Glutamatergic neuron (in vitro differentiated cells): ENCODE results near the gene MACROD2. TPM values are rescaled to one million over a fixed set of nuclear protein-coding genes. Genes with fewer than 3 reads are reported as not detected.

ENCODE experiments used
- DNase-seq: peaks from one replicate; pipeline ENCODE4 v3.0.0; 2022
- H3K27ac Mint-ChIP-seq: one replicate; pipeline ENCODE4 v1.8.0; 2020; ENCODE audit warnings: mild to moderate bottlenecking, mixed read lengths, inconsistent platforms; ENCODE audit not compliant: unreplicated experiment
- H3K27me3 Mint-ChIP-seq: one replicate; pipeline ENCODE4 v1.8.0; 2020; ENCODE audit warnings: mild to moderate bottlenecking, moderate library complexity, mixed read lengths, inconsistent platforms; ENCODE audit not compliant: unreplicated experiment
- H3K36me3 Mint-ChIP-seq: one replicate; pipeline ENCODE4 v1.8.0; 2020; ENCODE audit warnings: mild to moderate bottlenecking, mixed read lengths, inconsistent platforms; ENCODE audit not compliant: unreplicated experiment
- H3K4me1 Mint-ChIP-seq: one replicate; pipeline ENCODE4 v1.8.0; 2020; ENCODE audit warnings: mild to moderate bottlenecking, low read depth, mixed read lengths, inconsistent platforms; ENCODE audit not compliant: unreplicated experiment
- H3K4me3 Mint-ChIP-seq: one replicate; pipeline ENCODE4 v1.8.0; 2020; ENCODE audit warnings: mild to moderate bottlenecking, mixed read lengths, inconsistent platforms; ENCODE audit not compliant: unreplicated experiment
- H3K9me3 Mint-ChIP-seq: one replicate; pipeline ENCODE4 v1.8.0; 2020; ENCODE audit warnings: mild to moderate bottlenecking, moderate library complexity, mixed read lengths, inconsistent platforms; ENCODE audit not compliant: unreplicated experiment
- total RNA-seq: library from RNA; stranded (reverse); fragmentation: NEBNext Ultra II Directional; extraction: Animal tissue kit (Norgen Biotek cat#: 25700); gene quantifications from one replicate; pipeline ENCODE4 v1.2.1, GENCODE V29; 2021; ENCODE audit not compliant: unreplicated experiment
- TF ChIP-seq, protein P1 (sequence below): fragments of 200-600 bp; sonication (generic); IDR thresholded peaks from one replicate; pipeline ENCODE4 v1.5.0; 2021; ENCODE audit not compliant: partially characterized antibody, unreplicated experiment

MACROD2 gene
- total RNA-seq, 1 donor from 2014 or later = 8.7 TPM

DNA sequence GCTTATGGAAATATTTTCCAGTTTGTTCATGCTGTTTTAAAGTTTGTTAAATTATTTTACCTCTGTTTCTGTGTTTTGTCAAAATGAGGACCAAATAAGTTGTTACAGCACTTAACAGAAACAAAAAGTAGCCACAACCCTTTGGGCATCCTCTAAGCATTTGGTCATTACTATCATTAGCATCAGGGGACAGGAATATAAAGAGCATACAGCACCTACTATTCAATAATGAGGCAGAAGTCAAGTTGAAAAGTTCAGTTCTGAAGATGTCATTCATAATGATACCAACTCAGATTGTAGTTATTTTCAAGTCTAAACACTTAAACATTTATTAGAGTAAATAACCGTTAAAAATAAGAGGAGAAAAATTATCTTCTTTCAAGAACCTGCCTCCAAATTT, 1204.4 kb downstream of the MACROD2 start:
- no peaks in the 10 kb centered on the region for H3K4me1 Mint-ChIP-seq
- H3K36me3 Mint-ChIP-seq = no peaks in the 10 kb centered on the region
- no peaks in the 10 kb centered on the region for H3K27me3 Mint-ChIP-seq
- no peak overlapping the region for H3K27ac Mint-ChIP-seq
- TF ChIP-seq, protein P1, sequence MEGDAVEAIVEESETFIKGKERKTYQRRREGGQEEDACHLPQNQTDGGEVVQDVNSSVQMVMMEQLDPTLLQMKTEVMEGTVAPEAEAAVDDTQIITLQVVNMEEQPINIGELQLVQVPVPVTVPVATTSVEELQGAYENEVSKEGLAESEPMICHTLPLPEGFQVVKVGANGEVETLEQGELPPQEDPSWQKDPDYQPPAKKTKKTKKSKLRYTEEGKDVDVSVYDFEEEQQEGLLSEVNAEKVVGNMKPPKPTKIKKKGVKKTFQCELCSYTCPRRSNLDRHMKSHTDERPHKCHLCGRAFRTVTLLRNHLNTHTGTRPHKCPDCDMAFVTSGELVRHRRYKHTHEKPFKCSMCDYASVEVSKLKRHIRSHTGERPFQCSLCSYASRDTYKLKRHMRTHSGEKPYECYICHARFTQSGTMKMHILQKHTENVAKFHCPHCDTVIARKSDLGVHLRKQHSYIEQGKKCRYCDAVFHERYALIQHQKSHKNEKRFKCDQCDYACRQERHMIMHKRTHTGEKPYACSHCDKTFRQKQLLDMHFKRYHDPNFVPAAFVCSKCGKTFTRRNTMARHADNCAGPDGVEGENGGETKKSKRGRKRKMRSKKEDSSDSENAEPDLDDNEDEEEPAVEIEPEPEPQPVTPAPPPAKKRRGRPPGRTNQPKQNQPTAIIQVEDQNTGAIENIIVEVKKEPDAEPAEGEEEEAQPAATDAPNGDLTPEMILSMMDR = no peak
- peaks cover 2% of the 10 kb centered on the region for H3K9me3 Mint-ChIP-seq
- no peak for DNase-seq
- no peak overlapping the region for H3K4me3 Mint-ChIP-seq

DNA sequence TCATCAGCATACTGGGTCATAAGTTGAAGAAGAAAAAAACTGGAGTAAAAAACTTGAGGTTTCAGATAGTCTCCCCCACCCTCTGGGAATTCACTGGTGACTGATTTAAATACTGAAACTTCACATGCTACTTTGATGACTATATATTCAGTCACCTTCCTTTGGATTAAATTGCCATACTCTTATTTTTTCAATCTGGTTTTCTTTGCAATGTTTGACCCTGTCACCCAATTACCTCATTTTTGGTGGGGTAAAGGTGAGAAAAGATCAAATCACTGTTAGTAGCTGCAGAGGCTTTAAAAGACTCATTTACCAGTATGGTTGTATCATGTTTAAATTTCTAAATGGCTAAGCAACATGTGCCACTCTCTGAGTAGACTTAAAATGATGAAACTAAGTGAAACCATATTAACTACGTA, 1204.8 kb downstream of the MACROD2 start:
- H3K27me3 Mint-ChIP-seq = no peaks in the 10 kb centered on the region
- TF ChIP-seq, protein P1 = no peak
- H3K9me3 Mint-ChIP-seq = peaks cover 2% of the 10 kb centered on the region
- H3K27ac Mint-ChIP-seq = no peak overlapping the region
- H3K4me3 Mint-ChIP-seq = no peak overlapping the region
- H3K4me1 Mint-ChIP-seq = no peaks in the 10 kb centered on the region
- no peak for DNase-seq
- H3K36me3 Mint-ChIP-seq = no peaks in the 10 kb centered on the region

DNA sequence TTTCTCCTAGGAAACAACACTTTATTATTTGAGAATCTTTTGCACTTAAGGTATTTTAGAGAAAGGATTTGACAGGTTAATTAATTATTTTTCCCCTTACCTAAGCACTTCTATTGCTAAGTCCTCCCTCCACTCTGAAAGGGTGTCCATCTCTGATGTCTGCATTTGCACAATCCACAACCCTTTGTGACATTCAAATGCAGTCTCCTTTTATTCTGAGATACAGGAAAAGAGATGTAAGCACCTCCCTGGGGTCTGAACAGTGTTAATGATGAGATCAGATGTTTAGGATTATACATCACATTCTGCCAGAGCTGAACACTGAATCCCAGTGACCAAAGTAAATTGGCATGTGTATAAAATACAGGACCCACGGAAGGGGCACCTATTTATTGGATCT, 1206.3 kb downstream of the MACROD2 start:
- peaks cover 2% of the 10 kb centered on the region for H3K9me3 Mint-ChIP-seq
- no peak overlapping the region for H3K4me3 Mint-ChIP-seq
- H3K27me3 Mint-ChIP-seq = no peaks in the 10 kb centered on the region
- DNase-seq = no peak
- H3K27ac Mint-ChIP-seq = no peak overlapping the region
- TF ChIP-seq, protein P1 = no peak
- no peaks in the 10 kb centered on the region for H3K36me3 Mint-ChIP-seq
- H3K4me1 Mint-ChIP-seq = no peaks in the 10 kb centered on the region

DNA sequence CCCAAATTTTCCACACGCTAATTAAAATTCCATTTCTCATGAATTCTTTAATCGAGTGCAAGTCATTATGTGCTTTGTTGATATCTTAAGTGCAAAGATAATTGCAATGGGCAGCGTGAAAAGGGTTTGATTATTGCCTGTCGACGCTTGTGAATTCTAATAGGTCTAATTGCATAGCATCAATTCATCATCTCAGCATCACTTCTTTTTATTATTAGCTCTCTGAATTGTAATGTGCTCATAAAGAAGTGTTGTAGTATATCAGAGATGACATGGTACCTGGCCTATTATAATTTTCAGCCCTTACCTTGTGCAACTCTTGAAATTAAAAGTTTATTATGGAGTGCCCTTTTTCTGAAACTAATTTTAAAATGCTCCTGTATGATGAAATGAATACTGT, 1208.9 kb downstream of the MACROD2 start:
- H3K4me1 Mint-ChIP-seq = no peaks in the 10 kb centered on the region
- no peak overlapping the region for H3K4me3 Mint-ChIP-seq
- no peak for DNase-seq
- TF ChIP-seq, protein P1 = no peak
- no peak overlapping the region for H3K27ac Mint-ChIP-seq
- no peaks in the 10 kb centered on the region for H3K27me3 Mint-ChIP-seq
- H3K36me3 Mint-ChIP-seq = peaks cover 4% of the 10 kb centered on the region
- H3K9me3 Mint-ChIP-seq = peaks cover 2% of the 10 kb centered on the region

DNA sequence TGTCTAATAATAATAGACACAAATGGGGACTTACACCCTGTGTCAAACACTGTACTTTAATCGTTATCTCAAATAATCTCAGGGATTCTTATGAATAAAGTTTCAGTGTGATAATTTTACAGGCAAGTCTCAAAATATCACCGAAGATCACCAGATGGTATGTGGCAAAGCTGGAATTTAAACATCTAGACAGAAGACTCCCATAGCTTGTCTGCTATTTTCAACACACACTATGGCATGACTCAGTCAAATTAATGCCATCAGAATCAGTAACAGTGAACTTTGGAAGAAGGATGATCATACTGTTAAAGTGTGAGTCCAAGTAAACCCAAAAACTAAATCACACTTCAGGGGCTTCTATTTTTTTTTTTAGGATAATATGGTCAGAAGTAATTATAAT, 1209.7 kb downstream of the MACROD2 start:
- Mint-ChIP-seq H3K36me3 (peaks cover 4% of the 10 kb centered on the region), H3K27me3 (no peaks in the 10 kb centered on the region), H3K9me3 (peaks cover 2% of the 10 kb centered on the region), H3K4me3 (no peak overlapping the region), H3K27ac (no peak overlapping the region), H3K4me1 (no peaks in the 10 kb centered on the region)
- DNase-seq = no peak
- TF ChIP-seq, protein P1 = no peak
